ENCODE results near the gene SLC38A8. TPM values are rescaled to one million over a fixed set of nuclear protein-coding genes. Genes with fewer than 3 reads are reported as not detected.

The SLC38A8 gene
- total RNA-seq, 2 experiments from 2014 or later = not detected

GRCh38 chr16:83996481-83997252, 45.9 kb downstream of the SLC38A8 start:
- ChIA-PET POLR2A (no interaction called here), CTCF (interaction anchor here (1.5 kb wide), 1 partner anchor 12 kb away, joined by 5 read pairs; no protein-coding TSS in a partner anchor)
- Mint-ChIP-seq H3K36me3 (ENCODE audit: low read depth) (no peaks in the 10 kb centered on the region), H3K27ac (no peak overlapping the region), H3K27me3 (peaks cover 19% of the 10 kb centered on the region), H3K4me3 (no peak overlapping the region), H3K4me1 (ENCODE audit: low read depth) (peaks cover 3% of the 10 kb centered on the region), H3K9me3 (no peaks in the 10 kb centered on the region)
- intact Hi-C loops (cut with micrococcal nuclease) = no loop called here
- no peak for TF ChIP-seq CTCF (IDR thresholded peaks at IDR 0.05)
- ATAC-seq (no peak), DNase-seq (no peak)

- DNase-seq = peak; percentile 20
Observed at GRCh38 chr16:83995754-83996153, 46.8 kb downstream of the SLC38A8 start.

GRCh38 chr16:83994703-83995102, 47.9 kb downstream of the SLC38A8 start:
- Mint-ChIP-seq H3K9me3 (no peaks in the 10 kb centered on the region), H3K36me3 (ENCODE audit: low read depth) (no peaks in the 10 kb centered on the region), H3K4me1 (ENCODE audit: low read depth) (peaks cover 3% of the 10 kb centered on the region), H3K27ac (no peak overlapping the region), H3K4me3 (no peak overlapping the region), H3K27me3 (peaks cover 27% of the 10 kb centered on the region)
- intact Hi-C loops (cut with micrococcal nuclease) = no loop called here
- no peak for DNase-seq
- TF ChIP-seq CTCF (IDR thresholded peaks at IDR 0.05) = no peak
- CTCF ChIA-PET = interaction anchor here (1.1 to 1.2 kb wide), 2 partner anchors 38 to 41 kb away, joined by 3 read pairs; no protein-coding TSS in a partner anchor
- ATAC-seq = no peak
- POLR2A ChIA-PET = no interaction called here

More at GRCh38 chr16:83995754-83996153, 46.8 kb downstream of the SLC38A8 start:
- ATAC-seq = peak; percentile 45
- intact Hi-C loops (cut with micrococcal nuclease) = no loop called here
- POLR2A ChIA-PET = no interaction called here
- no peaks in the 10 kb centered on the region for H3K36me3 Mint-ChIP-seq (ENCODE audit: low read depth)
- H3K27me3 Mint-ChIP-seq = peaks cover 19% of the 10 kb centered on the region
- TF ChIP-seq CTCF (IDR thresholded peaks at IDR 0.05) = no peak
- CTCF ChIA-PET = interaction anchor here (1.1 to 1.5 kb wide), 2 partner anchors 13 to 42 kb away, joined by 3 to 5 read pairs; no protein-coding TSS in a partner anchor
- H3K27ac Mint-ChIP-seq = no peak overlapping the region
- H3K4me1 Mint-ChIP-seq (ENCODE audit: low read depth) = peaks cover 3% of the 10 kb centered on the region
- no peaks in the 10 kb centered on the region for H3K9me3 Mint-ChIP-seq
- no peak overlapping the region for H3K4me3 Mint-ChIP-seq

- intact Hi-C loops (cut with micrococcal nuclease) = no loop called here
- Mint-ChIP-seq H3K4me3 (no peak overlapping the region), H3K9me3 (no peaks in the 10 kb centered on the region), H3K27me3 (peaks cover 28% of the 10 kb centered on the region), H3K27ac (no peak overlapping the region), H3K4me1 (ENCODE audit: low read depth) (peaks cover 3% of the 10 kb centered on the region), H3K36me3 (ENCODE audit: low read depth) (no peaks in the 10 kb centered on the region)
- TF ChIP-seq CTCF (IDR thresholded peaks at IDR 0.05) = no peak
- ATAC-seq (peak; percentile 30), DNase-seq (no peak)
- CTCF ChIA-PET = interaction anchor here (1.2 kb wide), 1 partner anchor 37 kb away, joined by 3 read pairs; no protein-coding TSS in a partner anchor
- POLR2A ChIA-PET = no interaction called here
Observed at GRCh38 chr16:83994087-83994486, 48.5 kb downstream of the SLC38A8 start.

- peaks cover 3% of the 10 kb centered on the region for H3K4me1 Mint-ChIP-seq (ENCODE audit: low read depth)
- POLR2A ChIA-PET = no interaction called here
- CTCF ChIA-PET = interaction anchor here (1.5 kb wide), 1 partner anchor 36 kb away, joined by 4 read pairs; no protein-coding TSS in a partner anchor
- ATAC-seq (no peak), DNase-seq (no peak)
- intact Hi-C loops (cut with micrococcal nuclease) = no loop called here
- no peaks in the 10 kb centered on the region for H3K9me3 Mint-ChIP-seq
- no peak overlapping the region for H3K27ac Mint-ChIP-seq
- TF ChIP-seq CTCF (IDR thresholded peaks at IDR 0.05) = no peak
- H3K4me3 Mint-ChIP-seq = no peak overlapping the region
- H3K36me3 Mint-ChIP-seq (ENCODE audit: low read depth) = no peaks in the 10 kb centered on the region
- peaks cover 26% of the 10 kb centered on the region for H3K27me3 Mint-ChIP-seq
Observed at GRCh38 chr16:83992624-83993023, 50.0 kb downstream of the SLC38A8 start.

All from activated CD8-positive, alpha-beta T cell treated with anti-CD3 and anti-CD28 coated beads for 36 hours (primary cell).